EH (cell line): ENCODE measurements around the gene THAP3.
"Not testable (repeated sequence)": the region's sequence is repeated elsewhere in the genome, so short reads cannot be mapped to it uniquely, and the experiment has no call there.

ENCODE experiments used
- DNase-seq: peaks from one replicate; pipeline ENCODE4 v3.0.0-alpha.2; 2015; ENCODE audit warnings: low read depth

The THAP3 gene

GRCh38 chr1:6635161-6635909, 10.7 kb downstream of the THAP3 start:
- DNase-seq, result no peak

- DNase-seq, result peak; percentile 32
Measured at GRCh38 chr1:6635910-6636760, 11.5 kb downstream of the THAP3 start.

- not testable (repeated sequence) for DNase-seq
Measured at GRCh38 chr1:6636778-6637177, 12.1 kb downstream of the THAP3 start.

GRCh38 chr1:6637770-6638169, 13.1 kb downstream of the THAP3 start:
- no peak for DNase-seq

- DNase-seq, result no peak
Measured at GRCh38 chr1:6638226-6638625, 13.6 kb downstream of the THAP3 start.

- DNase-seq, result not testable (repeated sequence)
Measured at GRCh38 chr1:6640867-6641266, 16.2 kb downstream of the THAP3 start.

GRCh38 chr1:6645018-6645417, 20.4 kb downstream of the THAP3 start:
- DNase-seq, result no peak

- peak; percentile 69 for DNase-seq
Measured at GRCh38 chr1:6646499-6647148, 22.0 kb downstream of the THAP3 start.

- no peak for DNase-seq
Measured at GRCh38 chr1:6648556-6648955, 23.9 kb downstream of the THAP3 start.

- no peak for DNase-seq
Measured at GRCh38 chr1:6651909-6652308, 27.2 kb downstream of the THAP3 start.

- DNase-seq, result no peak
Measured at GRCh38 chr1:6652986-6653385, 28.3 kb downstream of the THAP3 start.

GRCh38 chr1:6653436-6654290, 29.0 kb downstream of the THAP3 start:
- no peak for DNase-seq

GRCh38 chr1:6657138-6657537, 32.5 kb downstream of the THAP3 start:
- DNase-seq, result no peak

- no peak for DNase-seq
Measured at GRCh38 chr1:6658359-6659060, 33.8 kb downstream of the THAP3 start.

- no peak for DNase-seq
Measured at GRCh38 chr1:6660415-6661049, 35.9 kb downstream of the THAP3 start.

- not testable (repeated sequence) for DNase-seq
Measured at GRCh38 chr1:6662468-6662867, 37.8 kb downstream of the THAP3 start.

- DNase-seq, result no peak
Measured at GRCh38 chr1:6666696-6667095, 42.0 kb downstream of the THAP3 start.

- no peak for DNase-seq
Measured at GRCh38 chr1:6667139-6667538, 42.5 kb downstream of the THAP3 start.

GRCh38 chr1:6668503-6668902, 43.8 kb downstream of the THAP3 start:
- no peak for DNase-seq

GRCh38 chr1:6672558-6672957, 47.9 kb downstream of the THAP3 start:
- no peak for DNase-seq
